ENCODE measurements around the gene VWC2. TPM values are rescaled to one million over a fixed set of nuclear protein-coding genes. Genes with fewer than 3 reads are reported as not detected.

Gene VWC2
- total and polyA plus RNA-seq, 7 donors = under 0.01 to 0.14 (median under 0.01) TPM; not detected in 1

GRCh38 chr7:49769285-49769857, 4.1 kb upstream of the VWC2 start:
- H3K4me1 ChIP-seq = peaks cover 0 to 15% (median 14%) of the 10 kb centered on the region in 4 donors
- DNase-seq = no peak
- intact Hi-C loops (cut with DNase I) = no loop called here

GRCh38 chr7:49770838-49771237, 2.6 kb upstream of the VWC2 start:
- no peaks in the 10 kb centered on the region for H3K9me3 ChIP-seq
- TF ChIP-seq EP300 (IDR thresholded peaks at IDR 0.05) = no peak
- no peak for TF ChIP-seq CTCF (IDR thresholded peaks at IDR 0.05)
- no peak for TF ChIP-seq POLR2A (IDR thresholded peaks at IDR 0.05)
- no peak for TF ChIP-seq POLR2AphosphoS5 (IDR thresholded peaks at IDR 0.05)
- DNase-seq = no peak
- H3K4me3 ChIP-seq = no peak overlapping the region
- WGBS, 2 donors = 90 to 91% methylated on average over 4 of the region's 4 CpGs
- H3K4me1 ChIP-seq = peaks cover 0 to 30% (median 28%) of the 10 kb centered on the region in 4 donors
- intact Hi-C loops (cut with DNase I) = no loop called here
- peaks cover 23 to 39% (median 27%) of the 10 kb centered on the region in 3 donors for H3K27me3 ChIP-seq
- no peak overlapping the region for H3K27ac ChIP-seq
- H3K36me3 ChIP-seq = no peaks in the 10 kb centered on the region

More at GRCh38 chr7:49769285-49769857, 4.1 kb upstream of the VWC2 start:
- TF ChIP-seq POLR2AphosphoS5 (IDR thresholded peaks at IDR 0.05) = no peak
- no peak for TF ChIP-seq CTCF (IDR thresholded peaks at IDR 0.05)
- TF ChIP-seq EP300 (IDR thresholded peaks at IDR 0.05) = no peak
- no peak for TF ChIP-seq POLR2A (IDR thresholded peaks at IDR 0.05)
- Histone ChIP-seq H3K9me3 (no peaks in the 10 kb centered on the region), H3K4me3 (no peak overlapping the region), H3K27ac (no peak overlapping the region), H3K27me3 (peaks cover 9 to 24% (median 14%) of the 10 kb centered on the region in 3 donors), H3K36me3 (no peaks in the 10 kb centered on the region)

- WGBS, 2 donors = 83 to 84% methylated on average over 11 of the region's 11 CpGs
These were observed 1.8 kb upstream of the VWC2 start for GRCh38 chr7:49771427-49772176.

DNA sequence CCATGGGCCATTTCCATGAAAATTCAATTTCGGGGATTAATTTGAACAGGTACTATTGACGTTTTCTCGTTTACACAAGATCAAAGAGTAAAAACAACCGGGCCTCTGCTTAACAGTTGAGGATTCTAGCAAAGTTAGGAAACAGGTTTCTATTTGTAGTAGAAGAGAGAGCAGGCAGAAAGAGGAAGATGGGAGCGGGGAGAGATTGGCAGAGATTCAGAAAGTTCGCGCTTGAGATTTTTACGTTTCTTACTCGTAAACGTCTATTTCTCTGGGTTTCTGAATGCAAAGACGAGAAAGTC, 571 bp upstream of the VWC2 start:
- no peaks in the 10 kb centered on the region for H3K36me3 ChIP-seq
- intact Hi-C loops (cut with DNase I) = no loop called here
- H3K9me3 ChIP-seq = no peaks in the 10 kb centered on the region
- no peak overlapping the region for H3K27ac ChIP-seq
- peaks cover 0 to 32% (median 30%) of the 10 kb centered on the region in 4 donors for H3K4me1 ChIP-seq
- TF ChIP-seq POLR2AphosphoS5 (IDR thresholded peaks at IDR 0.05) (no peak), EP300 (IDR thresholded peaks at IDR 0.05) (no peak)
- 3 to 6% methylated on average over 11 of the region's 11 CpGs for WGBS, 2 donors
- H3K27me3 ChIP-seq = peaks cover 26 to 56% (median 37%) of the 10 kb centered on the region in 3 donors
- peak overlapping the region in 3 of 4 donors; percentile 36 to 54 (median 49) for H3K4me3 ChIP-seq
- DNase-seq = no peak

More at GRCh38 chr7:49771427-49772176, 1.8 kb upstream of the VWC2 start:
- TF ChIP-seq CTCF (IDR thresholded peaks at IDR 0.05) (no peak), POLR2A (IDR thresholded peaks at IDR 0.05) (no peak), EP300 (IDR thresholded peaks at IDR 0.05) (no peak), POLR2AphosphoS5 (IDR thresholded peaks at IDR 0.05) (no peak)
- no peak for DNase-seq
- no peaks in the 10 kb centered on the region for H3K36me3 ChIP-seq
- H3K4me1 ChIP-seq = peaks cover 0 to 32% (median 30%) of the 10 kb centered on the region in 4 donors
- no peak overlapping the region for H3K4me3 ChIP-seq
- H3K27me3 ChIP-seq = peaks cover 26 to 46% (median 31%) of the 10 kb centered on the region in 3 donors
- no peaks in the 10 kb centered on the region for H3K9me3 ChIP-seq
- H3K27ac ChIP-seq = no peak overlapping the region
- intact Hi-C loops (cut with DNase I) = no loop called here

DNA sequence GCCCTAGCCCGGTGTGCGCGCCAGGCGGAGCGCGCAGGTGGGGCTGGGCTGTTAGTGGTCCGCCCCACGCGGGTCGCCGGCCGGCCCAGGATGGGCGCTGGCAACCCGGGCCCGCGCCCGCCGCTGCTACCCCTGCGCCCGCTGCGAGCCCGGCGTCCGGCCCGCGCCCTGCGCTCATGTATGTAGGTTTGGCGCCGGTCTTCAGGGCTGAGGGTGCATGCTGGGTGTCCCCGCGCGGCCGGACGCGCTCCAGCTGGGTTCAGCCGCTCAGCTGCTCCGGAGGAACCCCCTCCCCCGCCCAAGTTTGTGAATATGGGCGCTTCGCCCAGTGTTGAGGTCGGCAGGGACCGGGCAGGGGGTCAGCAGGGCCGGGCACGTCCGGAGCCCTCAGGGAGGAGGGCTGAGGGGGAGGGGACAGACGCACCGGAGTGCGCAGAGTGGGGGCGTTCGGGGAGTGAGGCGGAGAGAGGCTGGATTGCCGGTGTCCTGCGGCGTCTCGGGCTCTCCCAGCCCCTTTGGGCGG, 559 bp downstream of the VWC2 start:
- TF ChIP-seq EP300 (IDR thresholded peaks at IDR 0.05) (no peak), CTCF (IDR thresholded peaks at IDR 0.05) (no peak), POLR2A (IDR thresholded peaks at IDR 0.05) (no peak), POLR2AphosphoS5 (IDR thresholded peaks at IDR 0.05) (no peak)
- Histone ChIP-seq H3K27me3 (peaks cover 26 to 56% (median 37%) of the 10 kb centered on the region in 3 donors), H3K36me3 (no peaks in the 10 kb centered on the region), H3K4me3 (peak overlapping the region; percentile 12 to 54 (median 42)), H3K9me3 (no peaks in the 10 kb centered on the region), H3K4me1 (peaks cover 0 to 32% (median 30%) of the 10 kb centered on the region in 4 donors), H3K27ac (no peak overlapping the region)
- 2% methylated on average over 56 of the region's 56 CpGs for WGBS, 2 donors
- intact Hi-C loops (cut with DNase I) = no loop called here
- DNase-seq = no peak

Data from sigmoid colon (tissue), 7 donors.